WI38 (cell line): ENCODE measurements around the gene ROBO2.

ENCODE experiments used
- H3K4me3 ChIP-seq: 2 replicates; pipeline ENCODE4 v1.5.1; 2011; ENCODE audit warnings: low read depth, mild to moderate bottlenecking, control low read depth, low read length
- TF ChIP-seq, protein P1 (sequence below): IDR thresholded peaks from 2 replicates; pipeline ENCODE4 v1.5.1; 2012; ENCODE audit warnings: low read depth, mild to moderate bottlenecking, control low read depth, low read length

ROBO2 gene

GRCh38 chr3:77081240-77081661 is 41.4 kb downstream of the ROBO2 start:
- TF ChIP-seq, protein P1, sequence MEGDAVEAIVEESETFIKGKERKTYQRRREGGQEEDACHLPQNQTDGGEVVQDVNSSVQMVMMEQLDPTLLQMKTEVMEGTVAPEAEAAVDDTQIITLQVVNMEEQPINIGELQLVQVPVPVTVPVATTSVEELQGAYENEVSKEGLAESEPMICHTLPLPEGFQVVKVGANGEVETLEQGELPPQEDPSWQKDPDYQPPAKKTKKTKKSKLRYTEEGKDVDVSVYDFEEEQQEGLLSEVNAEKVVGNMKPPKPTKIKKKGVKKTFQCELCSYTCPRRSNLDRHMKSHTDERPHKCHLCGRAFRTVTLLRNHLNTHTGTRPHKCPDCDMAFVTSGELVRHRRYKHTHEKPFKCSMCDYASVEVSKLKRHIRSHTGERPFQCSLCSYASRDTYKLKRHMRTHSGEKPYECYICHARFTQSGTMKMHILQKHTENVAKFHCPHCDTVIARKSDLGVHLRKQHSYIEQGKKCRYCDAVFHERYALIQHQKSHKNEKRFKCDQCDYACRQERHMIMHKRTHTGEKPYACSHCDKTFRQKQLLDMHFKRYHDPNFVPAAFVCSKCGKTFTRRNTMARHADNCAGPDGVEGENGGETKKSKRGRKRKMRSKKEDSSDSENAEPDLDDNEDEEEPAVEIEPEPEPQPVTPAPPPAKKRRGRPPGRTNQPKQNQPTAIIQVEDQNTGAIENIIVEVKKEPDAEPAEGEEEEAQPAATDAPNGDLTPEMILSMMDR, result no peak
- H3K4me3 ChIP-seq, result no peak overlapping the region

- H3K4me3 ChIP-seq, result no peak overlapping the region
- TF ChIP-seq, protein P1, result no peak
These were observed 44.6 kb downstream of the ROBO2 start for GRCh38 chr3:77084511-77084910.

GRCh38 chr3:77086408-77086807 is 46.5 kb downstream of the ROBO2 start:
- TF ChIP-seq, protein P1, result no peak
- H3K4me3 ChIP-seq, result no peak overlapping the region

GRCh38 chr3:77091809-77092208 is 51.9 kb downstream of the ROBO2 start:
- H3K4me3 ChIP-seq, result no peak overlapping the region
- TF ChIP-seq, protein P1, result no peak

GRCh38 chr3:77093101-77093500 is 53.2 kb downstream of the ROBO2 start:
- TF ChIP-seq, protein P1, result no peak
- H3K4me3 ChIP-seq, result no peak overlapping the region

DNA sequence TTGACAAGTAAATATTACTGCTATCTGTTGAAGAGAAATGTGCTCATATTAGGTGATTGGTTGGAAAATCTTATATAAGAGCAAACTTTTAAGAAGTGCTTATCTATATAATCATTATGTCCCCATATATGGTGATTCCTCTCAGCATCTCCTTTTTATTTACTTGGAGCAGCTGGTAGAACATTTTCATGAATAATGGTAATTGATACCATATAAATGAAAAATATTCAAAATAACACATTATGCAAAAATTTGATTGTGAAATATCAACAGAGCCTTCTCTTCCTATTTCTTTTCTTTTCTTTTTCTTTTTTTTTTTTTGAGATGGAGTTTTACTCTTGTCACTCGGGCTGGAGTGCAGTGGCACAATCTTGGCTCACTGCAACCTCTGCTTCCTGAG is 56.2 kb downstream of the ROBO2 start:
- H3K4me3 ChIP-seq, result no peak overlapping the region
- TF ChIP-seq, protein P1, result no peak

DNA sequence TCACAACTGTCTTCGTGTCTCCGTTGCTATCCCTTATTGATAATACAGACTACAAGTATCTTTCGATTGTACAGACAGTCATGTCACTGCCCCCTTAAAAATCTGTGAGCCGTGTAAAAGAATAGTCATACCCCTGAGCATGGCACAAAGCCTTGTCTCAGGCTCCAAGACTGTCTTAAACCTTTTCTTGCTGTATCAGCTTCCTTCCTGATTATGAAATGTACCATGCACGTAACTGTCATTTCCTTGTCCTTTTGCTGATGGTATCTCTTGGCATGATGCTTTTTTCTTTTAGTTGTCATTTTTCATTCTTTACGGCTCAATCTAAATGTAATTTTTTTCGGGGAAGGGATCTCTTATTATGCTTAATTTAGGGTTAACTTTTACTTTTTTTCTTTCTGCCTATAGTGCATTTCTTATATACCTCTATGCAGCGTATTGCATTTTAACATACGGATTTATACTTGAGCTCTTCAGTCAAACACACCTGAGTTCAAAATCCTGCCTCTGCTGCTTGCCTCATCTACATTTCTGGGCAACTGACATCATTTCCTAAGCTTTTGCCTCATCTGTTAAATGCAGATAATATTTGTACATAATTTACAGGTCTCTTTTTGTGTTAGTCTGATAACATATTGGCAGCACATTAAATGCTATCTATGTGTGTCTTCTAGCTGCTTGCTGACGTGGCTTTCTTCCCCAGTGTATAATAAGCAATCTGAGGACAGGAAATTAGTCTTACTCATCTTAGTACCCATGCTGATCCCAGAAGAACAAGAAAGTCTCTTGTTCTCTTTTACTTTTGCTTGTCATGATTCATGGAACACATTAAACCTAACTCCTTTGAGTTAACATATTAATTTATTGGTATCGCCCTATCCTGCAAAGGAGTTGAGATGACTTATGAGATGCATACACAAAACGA is 57.3 kb downstream of the ROBO2 start:
- no peak overlapping the region for H3K4me3 ChIP-seq
- TF ChIP-seq, protein P1, result no peak
